Measurements from ENCODE around the gene XPOT. TPM values are rescaled to one million over a fixed set of nuclear protein-coding genes. Genes with fewer than 3 reads are reported as not detected.

The XPOT gene
- total RNA-seq, 2 donors from 2014 or later = 94.9 to 100 TPM

DNA sequence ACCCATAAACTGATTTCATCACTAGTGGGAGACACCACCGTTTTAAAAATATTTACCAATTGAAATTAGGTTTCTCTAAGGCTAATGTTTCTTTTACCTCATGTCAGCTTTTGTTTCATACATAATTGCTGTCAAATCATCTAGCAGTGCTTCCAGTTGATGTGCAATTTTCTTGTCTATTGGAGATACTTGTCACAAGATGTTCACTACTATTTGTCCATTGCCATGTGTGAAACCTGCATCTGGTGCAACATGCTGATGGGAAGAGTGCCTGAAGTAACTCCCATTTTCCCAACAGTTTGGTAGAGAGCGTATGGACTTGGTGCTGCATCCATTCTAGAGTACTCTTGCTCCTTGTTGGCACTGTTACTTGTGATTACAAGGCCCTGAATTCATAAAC, 9.7 kb downstream of the XPOT start:
- no peaks in the 10 kb centered on the region for H3K9me3 ChIP-seq (ENCODE audit: control insufficient read depth, low read length)
- H3K4me3 ChIP-seq (ENCODE audit: low read length) = no peak overlapping the region
- Mint-ChIP-seq H3K4me1 (no peaks in the 10 kb centered on the region), H3K36me3 (ENCODE audit: low read depth) (peaks cover 71% of the 10 kb centered on the region), H3K27ac (no peak overlapping the region), H3K27me3 (ENCODE audit: insufficient read depth) (no peaks in the 10 kb centered on the region), H3K9me3 (no peaks in the 10 kb centered on the region), H3K4me3 (no peak overlapping the region)
- no peak overlapping the region for H3K9ac ChIP-seq (ENCODE audit: extremely low read depth, low read length, poor library complexity, severe bottlenecking)
- no peak for TF ChIP-seq CTCF (conservative IDR thresholded peaks at IDR 0.05)
- peaks cover 90% of the 10 kb centered on the region for H3K36me3 ChIP-seq (ENCODE audit: control insufficient read depth, insufficient read depth, low read length)
- no peaks in the 10 kb centered on the region for H3K4me1 ChIP-seq (ENCODE audit: control insufficient read depth, insufficient read depth, low read length)
- no peak overlapping the region for H3K27ac ChIP-seq (ENCODE audit: low read depth, low read length)
- whole genome bisulfite sequencing, 2 experiments (ENCODE audit: insufficient coverage in 1 of 2, insufficient read length in 1 of 2) = 99 to 100% methylated on average over 1 to 2 of the region's 2 CpGs
- H3K27me3 ChIP-seq (ENCODE audit: control insufficient read depth, insufficient read depth, low read length, poor library complexity, severe bottlenecking) = no peaks in the 10 kb centered on the region
- peak; percentile 37 for DNase-seq

DNA sequence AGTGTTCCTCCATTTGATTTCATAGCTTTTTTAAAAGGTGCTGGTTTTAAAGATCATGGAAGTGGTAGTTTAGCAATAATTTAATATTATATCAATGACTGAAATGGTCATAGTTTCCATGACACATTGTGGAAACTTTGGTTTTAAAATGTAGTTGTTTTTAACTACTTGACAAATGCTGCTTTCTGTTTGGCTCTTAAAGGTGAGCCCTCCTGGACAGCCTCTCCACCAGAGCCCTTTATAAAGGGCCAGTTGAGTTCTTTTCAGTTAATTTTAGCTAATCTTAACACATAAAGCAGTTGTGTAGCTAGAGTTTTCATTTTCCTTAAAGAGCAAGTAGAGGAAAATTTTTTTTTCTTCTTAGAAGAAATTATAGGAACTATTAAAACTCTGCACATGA, 14.0 kb downstream of the XPOT start:
- Mint-ChIP-seq H3K36me3 (ENCODE audit: low read depth) (peaks cover 71% of the 10 kb centered on the region), H3K4me3 (no peak overlapping the region), H3K4me1 (no peaks in the 10 kb centered on the region), H3K27me3 (ENCODE audit: insufficient read depth) (no peaks in the 10 kb centered on the region), H3K9me3 (no peaks in the 10 kb centered on the region), H3K27ac (no peak overlapping the region)
- Histone ChIP-seq H3K9ac (ENCODE audit: extremely low read depth, low read length, poor library complexity, severe bottlenecking) (no peak overlapping the region), H3K4me3 (ENCODE audit: low read length) (no peak overlapping the region), H3K9me3 (ENCODE audit: control insufficient read depth, low read length) (no peaks in the 10 kb centered on the region), H3K27ac (ENCODE audit: low read depth, low read length) (no peak overlapping the region), H3K36me3 (ENCODE audit: control insufficient read depth, insufficient read depth, low read length) (peaks cover 93% of the 10 kb centered on the region), H3K4me1 (ENCODE audit: control insufficient read depth, insufficient read depth, low read length) (no peaks in the 10 kb centered on the region), H3K27me3 (ENCODE audit: control insufficient read depth, insufficient read depth, low read length, poor library complexity, severe bottlenecking) (no peaks in the 10 kb centered on the region)
- no peak for TF ChIP-seq CTCF (conservative IDR thresholded peaks at IDR 0.05)
- peak; percentile 0 for DNase-seq

GRCh38 chr12:64419696-64420095, 15.5 kb downstream of the XPOT start:
- Mint-ChIP-seq H3K9me3 (no peaks in the 10 kb centered on the region), H3K27me3 (ENCODE audit: insufficient read depth) (no peaks in the 10 kb centered on the region), H3K36me3 (ENCODE audit: low read depth) (peaks cover 73% of the 10 kb centered on the region), H3K27ac (no peak overlapping the region), H3K4me3 (no peak overlapping the region), H3K4me1 (no peaks in the 10 kb centered on the region)
- H3K27me3 ChIP-seq (ENCODE audit: control insufficient read depth, insufficient read depth, low read length, poor library complexity, severe bottlenecking) = no peaks in the 10 kb centered on the region
- no peaks in the 10 kb centered on the region for H3K9me3 ChIP-seq (ENCODE audit: control insufficient read depth, low read length)
- no peak for TF ChIP-seq CTCF (conservative IDR thresholded peaks at IDR 0.05)
- DNase-seq = no peak
- H3K9ac ChIP-seq (ENCODE audit: extremely low read depth, low read length, poor library complexity, severe bottlenecking) = no peak overlapping the region
- WGBS, 2 experiments (ENCODE audit: insufficient coverage in 1 of 2, insufficient read length in 1 of 2) = 100% methylated on average over 2 of the region's 3 CpGs; no CpG with 5 or more reads in 1 of the 2 experiments
- no peak overlapping the region for H3K4me3 ChIP-seq (ENCODE audit: low read length)
- no peaks in the 10 kb centered on the region for H3K4me1 ChIP-seq (ENCODE audit: control insufficient read depth, insufficient read depth, low read length)
- no peak overlapping the region for H3K27ac ChIP-seq (ENCODE audit: low read depth, low read length)
- H3K36me3 ChIP-seq (ENCODE audit: control insufficient read depth, insufficient read depth, low read length) = peaks cover 91% of the 10 kb centered on the region
